A549 (cell line): ENCODE measurements around the gene ATP1B3. TPM values are rescaled to one million over a fixed set of nuclear protein-coding genes. Genes with fewer than 3 reads are reported as not detected.

Experiments used
- ATAC-seq, 2 experiments: fragments of 200-7000 bp in 1 of 2; fragments of >200 bp in 1 of 2; cut with Nextera tagmentation in 1 of 2; cut with Tn5 transposase in 1 of 2; 3 replicates each; pipeline versions ENCODE4 v1.8.0 to v1.9.1; 2018 to 2020; ENCODE audit warnings: mild to moderate bottlenecking in 1 of 2, moderate library complexity in 1 of 2
- CTCF ChIA-PET: fragments of 300-600 bp; sonication (Branson Sonifier 250); formaldehyde crosslinking; extraction: SDS; loops from one replicate; lab custom pipeline; 2021; ENCODE audit warnings: antibody characterized with exemption, inconsistent platforms; lab: Yijun Ruan, JAX
- POLR2A ChIA-PET: fragments of 350-600 bp; formaldehyde crosslinking; extraction: SDS; loops from one replicate; lab custom pipeline; 2021; ENCODE audit warnings: antibody characterized with exemption, inconsistent platforms; lab: Yijun Ruan, JAX
- DNase-seq, 2 experiments: peaks; one replicate each; pipeline versions ENCODE4 v3.0.0 to v3.0.0-alpha.2; 2011 to 2016; ENCODE audit warnings: low read depth in 1 of 2, low spot score in 1 of 2
- FAIRE-seq: peaks from 2 replicates; lab custom pipeline; 2011; peaks lifted over from hg19 to GRCh38; lab: Jason Lieb, UNC
- H3K27ac ChIP-seq, 2 experiments: fragments of >200 bp; sonication (Bioruptor Twin); formaldehyde crosslinking; 3 replicates each; pipeline ENCODE4 v1.5.1; 2016 to 2017
- H3K4me1 ChIP-seq: fragments of >200 bp; sonication (Bioruptor Twin); formaldehyde crosslinking; 3 replicates; pipeline ENCODE4 v1.6.1; 2016
- H3K4me2 ChIP-seq: fragments of >200 bp; sonication (Bioruptor Twin); formaldehyde crosslinking; 3 replicates; pipeline ENCODE4 v1.6.1; 2016
- H3K4me3 ChIP-seq: fragments of >200 bp; sonication (Bioruptor Twin); formaldehyde crosslinking; 3 replicates; pipeline ENCODE4 v1.5.1; 2016
- H3K9me3 ChIP-seq: fragments of >200 bp; sonication (Bioruptor Twin); formaldehyde crosslinking; 3 replicates; pipeline ENCODE4 v1.6.1; 2016
- ATOH8 ChIP-seq: fragments of 250-450 bp; sonication (Bioruptor Pico); IDR thresholded peaks from 2 replicates; pipeline ENCODE4 v1.5.0; 2020; ENCODE audit warnings: low read depth, mild to moderate bottlenecking, moderate library complexity
- BHLHE40 ChIP-seq: IDR thresholded peaks from 2 replicates; pipeline ENCODE4 v1.6.1; 2012; ENCODE audit warnings: low read depth, low read length, inconsistent platforms
- CBX2 ChIP-seq: fragments of 200-600 bp; sonication (generic); IDR thresholded peaks from 2 replicates; pipeline ENCODE4 v1.6.1; 2016; ENCODE audit warnings: low read depth, mild to moderate bottlenecking, borderline replicate concordance
- CHD2 ChIP-seq: fragments of 150-350 bp; IDR thresholded peaks from 2 replicates; pipeline ENCODE4 v1.6.1; 2014; ENCODE audit warnings: low read length; ENCODE audit not compliant: partially characterized antibody
- CTCF ChIP-seq: fragments of >200 bp; sonication (Bioruptor Twin); formaldehyde crosslinking; IDR thresholded peaks from 3 replicates; pipeline ENCODE4 v1.5.1; 2016
- E2F6 ChIP-seq: IDR thresholded peaks from 2 replicates; pipeline ENCODE4 v1.6.1; 2012; ENCODE audit warnings: low read depth, borderline replicate concordance
- FOSL2 ChIP-seq, 2 experiments: fragments of 450-650 bp in 1 of 2; fragments of >200 bp in 1 of 2; sonication (Bioruptor Twin) in 1 of 2; formaldehyde crosslinking; IDR thresholded peaks; 2 replicates each; pipeline versions ENCODE4 v1.5.0 to v1.6.1; 2016 to 2020; ENCODE audit warnings: mild to moderate bottlenecking in 1 of 2, moderate library complexity in 1 of 2
- GATA3 ChIP-seq: IDR thresholded peaks from 2 replicates; pipeline ENCODE4 v1.6.1; 2012; ENCODE audit warnings: borderline replicate concordance
- HOXB13 ChIP-seq: fragments of 250-450 bp; sonication (Bioruptor Pico); IDR thresholded peaks from 2 replicates; pipeline ENCODE4 v1.5.0; 2020; ENCODE audit warnings: low read depth, mild to moderate bottlenecking, moderate library complexity
- MAX ChIP-seq: IDR thresholded peaks from 2 replicates; pipeline ENCODE4 v1.6.1; 2012
- MAZ ChIP-seq: fragments of 150-350 bp; IDR thresholded peaks from 2 replicates; pipeline ENCODE4 v1.6.1; 2014; ENCODE audit warnings: antibody characterized with exemption, low read depth, low read length, borderline replicate concordance
- NFE2L2 ChIP-seq: fragments of 150-350 bp; conservative IDR thresholded peaks from 2 replicates; pipeline ENCODE4 v1.6.1; 2014; ENCODE audit warnings: low read length
- POLR2AphosphoS2 ChIP-seq: conservative IDR thresholded peaks from 2 replicates; pipeline ENCODE4 v1.6.1; 2012; ENCODE audit warnings: low read length, improper control_type of control experiment, inconsistent platforms
- TFCP2L1 ChIP-seq: fragments of 250-450 bp; sonication (Bioruptor Pico); IDR thresholded peaks from 2 replicates; pipeline ENCODE4 v1.5.0; 2021; ENCODE audit warnings: mild to moderate bottlenecking
- ZC3H11A ChIP-seq: fragments of 450-650 bp; IDR thresholded peaks from 2 replicates; pipeline ENCODE4 v1.6.1; 2014; ENCODE audit warnings: antibody characterized with exemption, mild to moderate bottlenecking
- WGBS: methylation state at CpG from one replicate; pipeline ENCODE4 v1.1.6; 2017; ENCODE audit errors: missing lambda C conversion rate; 5-methylcytosine and 5-hydroxymethylcytosine counted together
- polyA plus RNA-seq, 4 experiments: library from polyadenylated mRNA; depleted of rRNA in 3 of 4; stranded (reverse); fragments of >200 nt; fragmentation: RNase III in 1 of 4; extraction: RNeasy Plus Mini Kit Qiagen cat#74134 plus additional on column Dnase treatment in 1 of 4; gene quantifications; 2 replicates in 3 of 4; 3 replicates in 1 of 4; pipeline ENCODE4 v1.2.3, GENCODE V29; 2011 to 2017

The ATP1B3 gene
- polyA plus RNA-seq, 2 of the 4 experiments (the other 2 are of a cell fraction): 230 to 306 TPM

- no peaks in the 10 kb centered on the region for H3K4me1 ChIP-seq
- H3K4me3 ChIP-seq: no peak overlapping the region
- no peak for FAIRE-seq
- no peak for TF ChIP-seq ATOH8 (CRISPR knock-in tag)
- no peak for TF ChIP-seq CTCF
- TF ChIP-seq CBX2: no peak
- H3K9me3 ChIP-seq: no peaks in the 10 kb centered on the region
- H3K27ac ChIP-seq: no peak overlapping the region
- no peak for DNase-seq
- ChIA-PET POLR2A (no interaction called here), CTCF (interaction anchor here (0.7 to 3.1 kb wide), 11 partner anchors 8 to 353 kb away, joined by 3 to 21 read pairs (median 5); partner anchors contain the start of gene RNF7)
- ATAC-seq: no peak
- 85% methylated on average over 4 of the region's 4 CpGs for WGBS
- no peak overlapping the region for H3K4me2 ChIP-seq
These were observed 37.9 kb downstream of the ATP1B3 start for GRCh38 chr3:141914311-141914710.

GRCh38 chr3:141915016-141915415 lies 38.6 kb downstream of the ATP1B3 start:
- Histone ChIP-seq H3K9me3 (no peaks in the 10 kb centered on the region), H3K27ac (no peak overlapping the region), H3K4me3 (no peak overlapping the region)
- no peak for DNase-seq
- TF ChIP-seq MAZ: no peak
- no peak for TF ChIP-seq BHLHE40
- no peak for TF ChIP-seq MAX
- TF ChIP-seq TFCP2L1 (CRISPR knock-in tag): no peak
- no peak for TF ChIP-seq CBX2
- TF ChIP-seq, all 56 proteins: peak for 0
- ATAC-seq (no peak), FAIRE-seq (no peak)
- WGBS: 95% methylated on average over 5 of the region's 5 CpGs
- no peak overlapping the region for H3K4me2 ChIP-seq
- no peaks in the 10 kb centered on the region for H3K4me1 ChIP-seq
- ChIA-PET POLR2A (no interaction called here), CTCF (interaction anchor here (1.1 to 3.1 kb wide), 3 partner anchors 10 to 354 kb away, joined by 3 to 21 read pairs (median 11); no protein-coding TSS in a partner anchor)

- Histone ChIP-seq H3K4me2 (no peak overlapping the region), H3K9me3 (no peaks in the 10 kb centered on the region), H3K4me3 (no peak overlapping the region), H3K4me1 (no peaks in the 10 kb centered on the region), H3K27ac (no peak overlapping the region)
- ATAC-seq: no peak
- WGBS: 96% methylated on average over 2 of the region's 2 CpGs
- no peak for FAIRE-seq
- POLR2A ChIA-PET: no interaction called here
- CTCF ChIA-PET: no interaction called here
- TF ChIP-seq GATA3: no peak
- no peak for TF ChIP-seq E2F6
- TF ChIP-seq CHD2: no peak
- no peak for TF ChIP-seq HOXB13 (CRISPR knock-in tag)
- TF ChIP-seq FOSL2 (IDR thresholded peaks at IDR 0.05): no peak
- no peak for TF ChIP-seq FOSL2 (CRISPR knock-in tag; IDR thresholded peaks at IDR 0.05)
- TF ChIP-seq POLR2AphosphoS2: no peak
- TF ChIP-seq ZC3H11A: no peak
- TF ChIP-seq NFE2L2: no peak
- no peak for TF ChIP-seq ATOH8 (CRISPR knock-in tag)
- TF ChIP-seq, all 56 proteins: peak for 0
- no peak for DNase-seq
These were observed 39.3 kb downstream of the ATP1B3 start for GRCh38 chr3:141915766-141916165.
